Vagina (tissue), 2 donors: ENCODE results near the gene LKAAEAR1.

Experiments
- POLR2AphosphoS5 ChIP-seq, 2 donors: sonication (generic); formaldehyde crosslinking; IDR thresholded peaks; one replicate each; pipeline ENCODE4 v1.9.0; 2017; ENCODE audit warnings: antibody characterized with exemption in 2 of 2, mild to moderate bottlenecking in 2 of 2, low read depth in 1 of 2; ENCODE audit not compliant: insufficient read depth in 1 of 2
- TF ChIP-seq, protein P1 (sequence below), 3 experiments: fragments of 450-650 bp in 2 of 3; fragments of 200-600 bp in 1 of 3; sonication (generic) in 1 of 3; IDR thresholded peaks; one replicate each; pipeline ENCODE4 v1.5.1; 2017 to 2019; ENCODE audit warnings: antibody characterized with exemption in 3 of 3, mild to moderate bottlenecking in 2 of 3, moderate library complexity in 2 of 3

DNA sequence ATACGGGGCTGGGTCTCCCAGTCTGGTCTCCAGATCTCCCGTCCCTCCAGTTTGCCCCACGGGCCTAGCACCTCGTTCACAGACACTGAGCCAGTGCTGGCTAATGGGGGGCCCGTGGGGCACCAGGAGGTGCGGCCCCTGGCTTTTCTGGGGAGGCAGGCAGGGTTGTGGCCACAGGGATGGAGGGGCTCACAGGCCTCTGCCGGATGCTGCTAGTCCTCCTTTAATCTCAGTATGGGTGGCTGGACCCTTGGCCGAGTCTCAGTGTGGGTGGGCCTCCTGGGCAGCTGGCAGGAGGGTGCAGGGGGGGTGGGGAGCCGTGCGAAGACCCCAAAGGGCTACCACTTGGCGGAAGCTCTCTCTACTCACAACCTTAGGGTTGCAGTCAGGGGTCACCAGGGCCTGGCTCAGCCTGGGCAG, 33.2 kb downstream of the LKAAEAR1 start:
- no peak for TF ChIP-seq POLR2AphosphoS5 (IDR thresholded peaks at IDR 0.05; ENCODE audit: insufficient read depth in 1 of 2, low read depth in 1 of 2)
- TF ChIP-seq, protein P1, sequence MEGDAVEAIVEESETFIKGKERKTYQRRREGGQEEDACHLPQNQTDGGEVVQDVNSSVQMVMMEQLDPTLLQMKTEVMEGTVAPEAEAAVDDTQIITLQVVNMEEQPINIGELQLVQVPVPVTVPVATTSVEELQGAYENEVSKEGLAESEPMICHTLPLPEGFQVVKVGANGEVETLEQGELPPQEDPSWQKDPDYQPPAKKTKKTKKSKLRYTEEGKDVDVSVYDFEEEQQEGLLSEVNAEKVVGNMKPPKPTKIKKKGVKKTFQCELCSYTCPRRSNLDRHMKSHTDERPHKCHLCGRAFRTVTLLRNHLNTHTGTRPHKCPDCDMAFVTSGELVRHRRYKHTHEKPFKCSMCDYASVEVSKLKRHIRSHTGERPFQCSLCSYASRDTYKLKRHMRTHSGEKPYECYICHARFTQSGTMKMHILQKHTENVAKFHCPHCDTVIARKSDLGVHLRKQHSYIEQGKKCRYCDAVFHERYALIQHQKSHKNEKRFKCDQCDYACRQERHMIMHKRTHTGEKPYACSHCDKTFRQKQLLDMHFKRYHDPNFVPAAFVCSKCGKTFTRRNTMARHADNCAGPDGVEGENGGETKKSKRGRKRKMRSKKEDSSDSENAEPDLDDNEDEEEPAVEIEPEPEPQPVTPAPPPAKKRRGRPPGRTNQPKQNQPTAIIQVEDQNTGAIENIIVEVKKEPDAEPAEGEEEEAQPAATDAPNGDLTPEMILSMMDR (IDR thresholded peaks at IDR 0.05) = no peak
